Mesenchymal stem cell (in vitro differentiated cells and primary cell): ENCODE measurements around the gene RAD17.
A peak's percentile ranks its signal among the peaks of the same experiment; 100 is the strongest.

Experiments
- DNase-seq: peaks from one replicate; pipeline ENCODE4 v3.0.0-alpha.2; 2013
- H2AFZ ChIP-seq: one replicate; pipeline ENCODE4 v1.6.1; 2013; ENCODE audit warnings: low read depth, mild to moderate bottlenecking, control low read depth, inconsistent platforms, low read length, moderate library complexity
- H2AK5ac ChIP-seq: 2 replicates; pipeline ENCODE4 v1.6.1; 2013; ENCODE audit warnings: low read length, moderate library complexity, mild to moderate bottlenecking, inconsistent platforms; ENCODE audit not compliant: severe bottlenecking
- H2BK120ac ChIP-seq: one replicate; pipeline ENCODE4 v1.6.1; 2013; ENCODE audit warnings: low read depth, mild to moderate bottlenecking, inconsistent platforms, low read length, moderate library complexity
- H2BK12ac ChIP-seq, 2 experiments: one replicate each; pipeline ENCODE4 v1.6.1; 2013; ENCODE audit warnings: inconsistent platforms in 2 of 2, low read length in 2 of 2, mild to moderate bottlenecking in 2 of 2, moderate library complexity in 2 of 2, control low read depth in 1 of 2
- H2BK15ac ChIP-seq: one replicate; pipeline ENCODE4 v1.6.1; 2013; ENCODE audit warnings: mild to moderate bottlenecking, low read depth, inconsistent platforms; ENCODE audit not compliant: poor library complexity, severe bottlenecking
- H2BK5ac ChIP-seq: 2 replicates; pipeline ENCODE4 v1.6.1; 2013; ENCODE audit warnings: low read depth, mild to moderate bottlenecking, low read length, control low read depth, inconsistent platforms; ENCODE audit not compliant: poor library complexity, severe bottlenecking
- H3K14ac ChIP-seq, 2 experiments: one replicate each; pipeline ENCODE4 v1.6.1; 2013; ENCODE audit warnings: inconsistent platforms in 2 of 2, low read length in 2 of 2, control low read depth in 1 of 2, mild to moderate bottlenecking in 1 of 2, moderate library complexity in 1 of 2
- H3K18ac ChIP-seq, 2 experiments: one replicate each; pipeline ENCODE4 v1.6.1; 2013; ENCODE audit warnings: inconsistent platforms in 2 of 2, low read length in 2 of 2, control low read depth in 1 of 2, low read depth in 1 of 2, mild to moderate bottlenecking in 1 of 2
- H3K23ac ChIP-seq, 2 experiments: one replicate each; pipeline ENCODE4 v1.6.1; 2013; ENCODE audit warnings: inconsistent platforms in 2 of 2, low read length in 2 of 2, mild to moderate bottlenecking in 2 of 2, moderate library complexity in 2 of 2, control low read depth in 1 of 2
- H3K27ac ChIP-seq: 2 replicates; pipeline ENCODE4 v1.5.1; 2013; ENCODE audit warnings: mild to moderate bottlenecking, moderate library complexity, low read length, control low read depth, inconsistent platforms; ENCODE audit not compliant: poor library complexity, severe bottlenecking
- H3K27me3 ChIP-seq, 2 experiments: 2 replicates each; pipeline versions ENCODE4 v1.6.1 to v1.7.0; 2013; ENCODE audit warnings: low read length in 2 of 2, mild to moderate bottlenecking in 2 of 2, moderate library complexity in 2 of 2, control low read depth in 1 of 2, inconsistent platforms in 1 of 2; ENCODE audit not compliant: control insufficient read depth in 1 of 2, insufficient read depth in 1 of 2
- H3K36me3 ChIP-seq, 2 experiments: 2 replicates each; pipeline versions ENCODE4 v1.6.1 to v1.7.0; 2013; ENCODE audit warnings: low read length in 2 of 2, control low read depth in 1 of 2, inconsistent platforms in 1 of 2, low read depth in 1 of 2, mild to moderate bottlenecking in 1 of 2; ENCODE audit not compliant: insufficient read depth in 2 of 2, control insufficient read depth in 1 of 2
- H3K4ac ChIP-seq, 2 experiments: one replicate each; pipeline ENCODE4 v1.6.1; 2013; ENCODE audit warnings: inconsistent platforms in 2 of 2, low read length in 2 of 2, mild to moderate bottlenecking in 2 of 2, moderate library complexity in 2 of 2, control low read depth in 1 of 2, low read depth in 1 of 2
- H3K4me1 ChIP-seq: 2 replicates; pipeline ENCODE4 v1.6.1; 2013; ENCODE audit warnings: low read depth, low read length, control low read depth; ENCODE audit not compliant: control insufficient read depth, insufficient read depth
- H3K4me2 ChIP-seq: 2 replicates; pipeline ENCODE4 v1.6.1; 2013; ENCODE audit warnings: low read length, mild to moderate bottlenecking, inconsistent platforms; ENCODE audit not compliant: poor library complexity, severe bottlenecking
- H3K4me3 ChIP-seq, 2 experiments: 2 replicates each; pipeline versions ENCODE4 v1.5.1 to v1.7.0; 2013; ENCODE audit warnings: low read length in 2 of 2, mild to moderate bottlenecking in 2 of 2, control low read depth in 1 of 2, low read depth in 1 of 2; ENCODE audit not compliant: insufficient read depth in 1 of 2
- H3K79me1 ChIP-seq: replicated peaks from 2 replicates; pipeline ENCODE4 v1.6.1; 2013; ENCODE audit warnings: mild to moderate bottlenecking, control low read depth, low read length, inconsistent platforms; ENCODE audit not compliant: poor library complexity, severe bottlenecking
- H3K9ac ChIP-seq: 2 replicates; pipeline ENCODE4 v1.7.0; 2013; ENCODE audit warnings: mild to moderate bottlenecking, low read length, moderate library complexity
- H3K9me3 ChIP-seq: 2 replicates; pipeline ENCODE4 v1.7.0; 2013; ENCODE audit warnings: mild to moderate bottlenecking, low read length; ENCODE audit not compliant: control insufficient read depth
- H4K8ac ChIP-seq: one replicate; pipeline ENCODE4 v1.6.1; 2013; ENCODE audit warnings: inconsistent platforms, mild to moderate bottlenecking, low read length, moderate library complexity
- H4K91ac ChIP-seq: one replicate; pipeline ENCODE4 v1.6.1; 2013; ENCODE audit warnings: mild to moderate bottlenecking, low read length, inconsistent platforms
- WGBS: methylation state at CpG from one replicate; pipeline ENCODE4 v1.1.7; 2013; ENCODE audit warnings: mixed read lengths; 5-methylcytosine and 5-hydroxymethylcytosine counted together

The RAD17 gene

DNA sequence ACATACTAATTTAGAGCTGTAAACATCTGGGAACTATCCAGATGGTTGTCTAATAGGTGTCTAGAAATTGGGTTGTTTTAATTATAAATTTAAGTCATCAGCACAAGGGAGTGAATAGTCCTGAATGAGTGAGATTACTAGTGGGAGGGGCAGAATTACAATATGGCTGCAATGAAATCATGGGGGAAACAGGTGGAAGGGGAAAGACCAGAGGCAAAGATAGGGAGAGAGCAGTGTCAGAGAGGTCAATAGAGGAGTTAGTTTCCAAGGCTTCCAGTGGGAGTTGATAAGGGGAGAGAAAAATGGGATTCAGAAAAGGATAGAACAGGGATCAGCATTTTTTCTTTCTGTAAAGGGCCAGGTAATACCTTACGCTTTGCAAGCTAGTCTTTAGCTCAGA lies 9.2 kb upstream of the RAD17 start:
- no peak overlapping the region for H2BK5ac ChIP-seq
- H4K91ac ChIP-seq, result no peak overlapping the region
- no peaks in the 10 kb centered on the region for H3K4me1 ChIP-seq
- WGBS, result no CpG with 5 or more reads among the region's 1 CpG
- H3K4ac ChIP-seq, result no peak overlapping the region
- no peak overlapping the region for H2AK5ac ChIP-seq
- DNase-seq, result no peak
- H4K8ac ChIP-seq, result no peak overlapping the region
- H3K4me2 ChIP-seq, result no peak overlapping the region
- H3K27me3 ChIP-seq, result no peaks in the 10 kb centered on the region
- no peak overlapping the region for H3K4me3 ChIP-seq
- peaks cover 16 to 70% of the 10 kb centered on the region in 2 experiments for H3K36me3 ChIP-seq
- H2BK15ac ChIP-seq, result no peak overlapping the region
- H3K79me1 ChIP-seq, result peaks cover 17% of the 10 kb centered on the region
- H2BK12ac ChIP-seq, result no peak overlapping the region
- no peak overlapping the region for H2BK120ac ChIP-seq
- no peak overlapping the region for H3K18ac ChIP-seq
- H3K9ac ChIP-seq, result no peak overlapping the region
- no peak overlapping the region for H2AFZ ChIP-seq
- no peak overlapping the region for H3K14ac ChIP-seq
- no peak overlapping the region for H3K23ac ChIP-seq
- H3K27ac ChIP-seq, result no peak overlapping the region
- no peaks in the 10 kb centered on the region for H3K9me3 ChIP-seq

DNA sequence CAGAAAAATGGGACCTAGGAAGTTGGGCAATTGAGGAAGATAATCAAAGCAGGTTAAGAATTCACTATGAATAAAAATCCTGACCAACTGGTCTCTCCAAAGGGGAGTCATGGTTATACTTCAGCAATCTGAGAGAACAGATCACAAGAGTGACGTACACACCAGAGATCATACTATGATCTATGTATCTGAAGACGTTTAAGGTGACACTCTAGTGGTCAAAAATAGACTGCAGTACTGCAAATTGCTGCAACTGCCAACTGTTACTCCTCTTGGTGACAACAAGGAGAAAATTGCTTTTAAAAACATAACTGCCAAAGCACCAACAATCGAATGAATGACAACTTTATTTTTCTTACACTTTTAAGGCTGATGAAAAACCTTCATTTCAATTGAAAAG lies 5.2 kb upstream of the RAD17 start:
- Histone ChIP-seq H3K27me3 (no peaks in the 10 kb centered on the region), H3K4me3 (no peak overlapping the region), H4K91ac (no peak overlapping the region), H3K14ac (no peak overlapping the region), H2BK5ac (no peak overlapping the region), H3K4me1 (peaks cover 4% of the 10 kb centered on the region), H3K4me2 (no peak overlapping the region), H3K4ac (no peak overlapping the region), H2AK5ac (no peak overlapping the region), H3K9me3 (no peaks in the 10 kb centered on the region), H3K79me1 (peaks cover 8% of the 10 kb centered on the region), H2BK12ac (no peak overlapping the region), H3K27ac (no peak overlapping the region), H3K9ac (peak overlapping the region; percentile 10), H3K23ac (no peak overlapping the region), H3K36me3 (peaks cover 20 to 62% of the 10 kb centered on the region in 2 experiments), H2BK120ac (no peak overlapping the region), H2AFZ (no peak overlapping the region), H4K8ac (no peak overlapping the region), H3K18ac (no peak overlapping the region), H2BK15ac (no peak overlapping the region)
- WGBS, result 82% methylated on average over 2 of the region's 3 CpGs
- peak; percentile 49 for DNase-seq

DNA sequence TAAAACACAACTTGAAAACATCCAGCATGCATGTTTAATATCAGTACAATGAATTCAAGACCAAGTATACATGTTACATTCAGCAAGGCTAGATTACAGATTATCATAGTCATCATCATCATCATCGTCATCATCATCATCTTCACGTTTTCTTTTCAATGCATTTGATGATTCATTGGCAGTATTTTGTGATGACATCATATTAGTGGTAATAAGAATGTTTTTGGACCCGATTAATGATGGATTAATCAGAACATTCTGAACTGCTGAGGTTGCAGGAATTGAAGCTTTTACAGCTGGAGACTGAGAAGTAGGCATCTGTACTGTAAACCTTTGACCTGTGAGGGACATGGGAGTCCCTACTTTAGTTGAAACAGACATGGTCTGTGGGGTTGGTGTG lies 4.8 kb upstream of the RAD17 start:
- no peak overlapping the region for H2BK120ac ChIP-seq
- no peak overlapping the region for H2AFZ ChIP-seq
- no peak overlapping the region for H4K91ac ChIP-seq
- no peaks in the 10 kb centered on the region for H3K9me3 ChIP-seq
- H3K4me1 ChIP-seq, result peaks cover 4% of the 10 kb centered on the region
- no peak overlapping the region for H4K8ac ChIP-seq
- H3K27me3 ChIP-seq, result no peaks in the 10 kb centered on the region
- H3K9ac ChIP-seq, result peak overlapping the region; percentile 10
- WGBS, result 83% methylated on average over 3 of the region's 3 CpGs
- DNase-seq, result no peak
- H3K36me3 ChIP-seq, result peaks cover 20 to 57% of the 10 kb centered on the region in 2 experiments
- no peak overlapping the region for H3K14ac ChIP-seq
- no peak overlapping the region for H2BK15ac ChIP-seq
- peaks cover 7% of the 10 kb centered on the region for H3K79me1 ChIP-seq
- no peak overlapping the region for H2AK5ac ChIP-seq
- H3K4ac ChIP-seq, result no peak overlapping the region
- no peak overlapping the region for H3K4me2 ChIP-seq
- H2BK5ac ChIP-seq, result no peak overlapping the region
- no peak overlapping the region for H3K18ac ChIP-seq
- no peak overlapping the region for H3K4me3 ChIP-seq
- no peak overlapping the region for H2BK12ac ChIP-seq
- H3K27ac ChIP-seq, result no peak overlapping the region
- no peak overlapping the region for H3K23ac ChIP-seq

DNA sequence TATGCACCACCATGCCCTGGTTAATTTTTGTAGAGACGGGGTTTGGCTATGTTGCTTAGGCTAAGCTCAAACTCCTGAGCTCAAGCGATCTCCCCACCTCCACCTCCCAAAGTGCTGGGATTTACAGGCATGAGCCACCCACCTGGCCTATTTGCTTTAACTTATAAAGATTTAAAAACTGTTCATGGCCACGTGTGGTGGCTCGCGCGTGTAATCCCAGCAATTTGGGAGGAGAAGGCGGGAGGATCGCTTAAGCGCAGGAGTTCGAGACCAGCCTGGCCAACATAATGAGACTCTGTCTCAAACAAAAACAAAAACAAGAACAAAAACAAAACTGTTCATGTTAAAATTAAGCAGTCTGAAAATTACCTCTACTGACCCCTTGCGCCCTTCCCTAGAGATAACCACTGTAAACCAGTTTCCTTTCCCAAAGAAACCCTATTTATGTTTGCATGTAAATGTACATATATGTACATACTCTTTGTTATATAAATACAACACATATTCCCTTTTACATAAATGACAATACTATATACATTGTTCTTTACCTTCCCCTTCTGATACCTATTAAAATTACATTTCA lies 1.8 kb upstream of the RAD17 start:
- no peaks in the 10 kb centered on the region for H3K27me3 ChIP-seq
- peak overlapping the region; percentile 26 for H2AK5ac ChIP-seq
- no peak overlapping the region for H3K27ac ChIP-seq
- no peak overlapping the region for H3K4ac ChIP-seq
- H3K9me3 ChIP-seq, result no peaks in the 10 kb centered on the region
- no peak overlapping the region for H3K18ac ChIP-seq
- DNase-seq, result peak; percentile 11
- H4K91ac ChIP-seq, result no peak overlapping the region
- H3K36me3 ChIP-seq, result peaks cover 16 to 38% of the 10 kb centered on the region in 2 experiments
- peak overlapping the region in 1 of 2 experiments; percentile 86 for H3K4me3 ChIP-seq
- no peak overlapping the region for H2BK12ac ChIP-seq
- no peak overlapping the region for H3K14ac ChIP-seq
- no peak overlapping the region for H2AFZ ChIP-seq
- H3K9ac ChIP-seq, result peak overlapping the region; percentile 100
- H2BK5ac ChIP-seq, result no peak overlapping the region
- peak overlapping the region; percentile 26 for H3K4me2 ChIP-seq
- H2BK15ac ChIP-seq, result no peak overlapping the region
- H3K23ac ChIP-seq, result no peak overlapping the region
- WGBS, result 91% methylated on average over 10 of the region's 11 CpGs
- H3K79me1 ChIP-seq, result peaks cover 8% of the 10 kb centered on the region
- no peak overlapping the region for H2BK120ac ChIP-seq
- H4K8ac ChIP-seq, result no peak overlapping the region
- H3K4me1 ChIP-seq, result peaks cover 4% of the 10 kb centered on the region
